ENCODE data around the gene DNAH9.

DNA sequence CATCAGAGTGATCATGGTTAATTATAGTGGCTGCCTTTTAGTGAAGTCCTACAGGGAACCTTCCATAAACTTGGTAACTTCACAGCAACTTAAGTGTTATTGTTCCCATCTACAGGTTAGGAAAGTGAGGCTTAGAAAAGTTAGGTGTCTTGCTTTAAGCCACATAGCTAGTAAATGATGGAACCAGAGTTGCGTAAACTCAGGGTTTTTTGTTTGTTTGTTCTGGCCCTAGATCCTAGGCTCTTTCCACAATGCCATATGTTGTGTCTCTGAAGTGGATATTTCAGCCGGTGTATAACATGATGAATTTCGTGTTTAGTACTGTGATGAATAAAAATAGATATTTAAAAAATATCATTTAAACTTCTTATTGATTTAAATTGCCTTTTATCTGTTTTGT lies 27.6 kb downstream of the DNAH9 start:
- TF ChIP-seq, protein P1, sequence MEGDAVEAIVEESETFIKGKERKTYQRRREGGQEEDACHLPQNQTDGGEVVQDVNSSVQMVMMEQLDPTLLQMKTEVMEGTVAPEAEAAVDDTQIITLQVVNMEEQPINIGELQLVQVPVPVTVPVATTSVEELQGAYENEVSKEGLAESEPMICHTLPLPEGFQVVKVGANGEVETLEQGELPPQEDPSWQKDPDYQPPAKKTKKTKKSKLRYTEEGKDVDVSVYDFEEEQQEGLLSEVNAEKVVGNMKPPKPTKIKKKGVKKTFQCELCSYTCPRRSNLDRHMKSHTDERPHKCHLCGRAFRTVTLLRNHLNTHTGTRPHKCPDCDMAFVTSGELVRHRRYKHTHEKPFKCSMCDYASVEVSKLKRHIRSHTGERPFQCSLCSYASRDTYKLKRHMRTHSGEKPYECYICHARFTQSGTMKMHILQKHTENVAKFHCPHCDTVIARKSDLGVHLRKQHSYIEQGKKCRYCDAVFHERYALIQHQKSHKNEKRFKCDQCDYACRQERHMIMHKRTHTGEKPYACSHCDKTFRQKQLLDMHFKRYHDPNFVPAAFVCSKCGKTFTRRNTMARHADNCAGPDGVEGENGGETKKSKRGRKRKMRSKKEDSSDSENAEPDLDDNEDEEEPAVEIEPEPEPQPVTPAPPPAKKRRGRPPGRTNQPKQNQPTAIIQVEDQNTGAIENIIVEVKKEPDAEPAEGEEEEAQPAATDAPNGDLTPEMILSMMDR (IDR thresholded peaks at IDR 0.05) = no peak
- no peak for TF ChIP-seq POLR2A (IDR thresholded peaks at IDR 0.05)
